ENCODE data around the gene PCDH10.

DNA sequence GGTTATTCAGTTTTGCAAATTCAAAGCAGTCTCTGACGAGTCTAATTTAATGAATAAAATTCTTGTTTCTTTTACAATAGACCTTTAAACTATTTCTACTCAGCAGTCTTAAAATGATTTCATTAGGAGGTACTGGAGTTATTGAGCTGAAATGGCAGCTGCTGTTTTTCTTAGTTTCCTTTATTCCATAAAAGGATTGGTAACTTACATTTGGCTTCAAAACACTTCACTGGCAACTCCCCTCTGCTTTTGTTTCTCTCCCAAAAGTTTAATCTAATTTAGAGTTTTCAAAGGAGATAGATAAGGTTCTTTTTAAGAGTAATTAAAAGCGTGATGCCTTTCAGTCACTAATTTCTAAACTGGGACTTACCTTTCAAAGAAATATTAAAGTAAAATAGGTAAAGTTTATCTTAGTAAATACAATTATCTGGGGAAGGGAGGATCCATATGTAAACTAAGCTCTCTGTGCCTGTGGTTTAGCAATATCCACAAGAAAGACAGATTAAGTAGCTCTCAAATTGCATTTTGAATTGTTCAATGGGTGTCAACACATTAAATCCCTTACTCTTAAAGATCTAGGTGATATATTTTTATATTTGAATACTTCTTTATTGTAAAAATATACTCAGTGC, 17.1 kb upstream of the PCDH10 start:
- TF ChIP-seq, protein P1, sequence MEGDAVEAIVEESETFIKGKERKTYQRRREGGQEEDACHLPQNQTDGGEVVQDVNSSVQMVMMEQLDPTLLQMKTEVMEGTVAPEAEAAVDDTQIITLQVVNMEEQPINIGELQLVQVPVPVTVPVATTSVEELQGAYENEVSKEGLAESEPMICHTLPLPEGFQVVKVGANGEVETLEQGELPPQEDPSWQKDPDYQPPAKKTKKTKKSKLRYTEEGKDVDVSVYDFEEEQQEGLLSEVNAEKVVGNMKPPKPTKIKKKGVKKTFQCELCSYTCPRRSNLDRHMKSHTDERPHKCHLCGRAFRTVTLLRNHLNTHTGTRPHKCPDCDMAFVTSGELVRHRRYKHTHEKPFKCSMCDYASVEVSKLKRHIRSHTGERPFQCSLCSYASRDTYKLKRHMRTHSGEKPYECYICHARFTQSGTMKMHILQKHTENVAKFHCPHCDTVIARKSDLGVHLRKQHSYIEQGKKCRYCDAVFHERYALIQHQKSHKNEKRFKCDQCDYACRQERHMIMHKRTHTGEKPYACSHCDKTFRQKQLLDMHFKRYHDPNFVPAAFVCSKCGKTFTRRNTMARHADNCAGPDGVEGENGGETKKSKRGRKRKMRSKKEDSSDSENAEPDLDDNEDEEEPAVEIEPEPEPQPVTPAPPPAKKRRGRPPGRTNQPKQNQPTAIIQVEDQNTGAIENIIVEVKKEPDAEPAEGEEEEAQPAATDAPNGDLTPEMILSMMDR (IDR thresholded peaks at IDR 0.05) = no peak
- TF ChIP-seq POLR2AphosphoS5 (IDR thresholded peaks at IDR 0.05) = no peak
